Inflammatory macrophage treated with lipopolysaccharide for 1 hour (primary cell): Measurements from ENCODE around the gene OR11H1.
"Not testable (repeated sequence)": the region's sequence is repeated elsewhere in the genome, so short reads cannot be mapped to it uniquely, and the experiment has no call there.

Experiments used
- DNase-seq, 2 donors: peaks; one replicate each; pipeline ENCODE4 v3.0.0-alpha.2; 2020 to 2022

OR11H1 gene

GRCh38 chr22:15527892-15528291, at the start of gene OR11H1:
Gene OR11H1 (plus strand): TSS chr22:15528192. CDS start chr22:15528192, 0 bp downstream.
- DNase-seq = not testable (repeated sequence)

DNA sequence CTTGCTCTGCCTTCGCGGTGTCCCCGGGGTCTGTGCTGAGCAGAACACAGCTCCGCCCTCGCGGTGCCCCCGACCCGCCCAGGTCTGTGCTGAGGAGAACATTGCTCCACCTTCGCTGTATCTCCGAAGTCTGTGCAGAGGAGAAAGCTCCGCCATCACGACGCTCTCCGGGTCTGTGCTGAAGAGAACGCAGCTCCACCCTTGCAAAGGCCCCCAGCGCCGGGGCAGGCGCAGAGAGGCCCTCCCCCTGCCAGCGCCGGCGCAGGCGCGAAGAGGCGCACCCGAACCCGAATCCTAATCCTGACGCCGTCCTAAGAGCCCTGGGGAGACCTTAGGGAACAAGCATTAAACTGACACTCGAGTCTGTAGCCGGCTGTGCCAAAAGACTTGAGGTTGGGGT, 18.0 kb upstream of the OR11H1 start:
- DNase-seq = not testable (repeated sequence)

DNA sequence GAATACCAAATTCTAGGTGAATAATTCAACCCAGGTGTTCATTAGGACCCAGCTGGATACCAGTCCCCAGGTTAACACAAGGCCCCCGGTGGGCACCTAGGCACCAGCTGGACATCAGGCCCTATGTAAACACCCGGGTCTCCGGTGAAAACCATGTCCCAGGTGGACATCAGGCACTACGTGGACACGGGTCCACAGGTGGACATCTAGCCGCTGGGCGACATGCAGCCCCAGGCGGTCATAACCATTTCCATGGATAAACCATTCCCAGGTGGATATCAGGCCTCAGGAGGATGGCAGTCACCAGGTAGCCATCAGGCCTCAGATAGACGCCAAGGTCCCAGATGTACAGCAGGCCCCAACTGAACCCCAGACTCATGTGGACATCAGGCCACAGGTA, 12.1 kb upstream of the OR11H1 start:
- DNase-seq = not testable (repeated sequence)

- not testable (repeated sequence) for DNase-seq
These were observed 25.8 kb downstream of the OR11H1 start for GRCh38 chr22:15553767-15554166.

DNA sequence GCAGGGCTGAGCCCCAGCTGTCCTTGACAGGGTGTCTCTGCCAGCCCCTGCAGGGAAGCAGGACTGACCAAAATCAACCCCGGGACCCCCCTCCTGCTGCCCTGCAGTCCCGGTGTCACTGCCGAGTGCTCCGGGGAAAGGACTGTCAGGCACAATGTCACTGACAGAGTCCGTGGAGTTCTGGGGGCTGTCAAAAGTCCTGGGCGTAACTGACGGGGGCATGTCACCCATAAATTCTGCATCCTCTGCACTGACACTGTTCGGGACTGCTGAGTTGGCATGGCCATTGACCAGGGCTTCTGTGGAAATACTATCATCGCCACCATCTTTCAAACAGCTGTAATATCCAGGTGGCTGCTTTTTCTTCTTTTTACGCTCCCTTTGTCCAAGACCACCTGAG, 35.5 kb downstream of the OR11H1 start:
- not testable (repeated sequence) for DNase-seq

DNA sequence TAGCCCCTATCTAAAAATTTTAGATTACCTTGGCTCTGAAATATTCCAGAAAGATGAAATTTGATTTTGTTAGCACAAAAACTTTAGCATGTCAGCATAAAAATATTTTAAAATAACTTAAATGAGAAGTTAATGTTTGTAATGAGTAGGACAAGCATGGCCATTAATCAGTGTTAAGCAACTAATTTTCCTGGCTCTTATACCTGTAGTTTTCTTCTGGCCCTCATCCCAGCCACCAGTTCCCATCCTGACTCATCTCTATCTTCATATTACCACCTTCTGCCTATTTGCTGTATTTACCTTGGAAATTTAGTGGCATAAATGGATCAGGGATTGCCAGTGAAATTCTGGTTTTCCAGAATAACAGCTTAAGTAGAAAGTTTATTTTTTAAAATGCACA, 37.1 kb downstream of the OR11H1 start:
- DNase-seq = not testable (repeated sequence)
